T-cell (primary cell): ENCODE results near the gene CRTC2. TPM values are rescaled to one million over a fixed set of nuclear protein-coding genes. Genes with fewer than 3 reads are reported as not detected.

Experiments
- ATAC-seq, 4 experiments: fragments of 200-7000 bp in 3 of 4; fragments of 150-1000 bp in 1 of 4; cut with Tn5 transposase; replicated peaks in 1 of 4; 1 replicate in 3 of 4; 2 replicates in 1 of 4; pipeline ENCODE4 v1.10.0; 2021; ENCODE audit warnings: moderate library complexity in 3 of 4, mild to moderate bottlenecking in 2 of 4, moderate number of reproducible peaks in 1 of 4
- CTCF ChIA-PET, 2 donors: fragments of 300-600 bp; sonication (Branson Sonifier 250); formaldehyde crosslinking; loops; one replicate each; lab custom pipeline; 2022; ENCODE audit warnings: antibody characterized with exemption in 2 of 2; lab: Charles Lee
- POLR2A ChIA-PET, 2 donors: fragments of 300-600 bp; sonication (Branson Sonifier 250); formaldehyde crosslinking; loops; one replicate each; lab custom pipeline; 2022; ENCODE audit warnings: antibody characterized with exemption in 2 of 2; lab: Charles Lee
- DNase-seq, 35 experiments: peaks; one replicate each; pipeline versions ENCODE4 v3.0.0 to v3.0.0-alpha.2; 2013 to 2023
- H3K27ac ChIP-seq: one replicate; pipeline ENCODE4 v1.5.1; 2013; ENCODE audit warnings: low read length
- H3K27me3 ChIP-seq, 2 experiments: replicated peaks in 1 of 2; 1 replicate in 1 of 2; 2 replicates in 1 of 2; pipeline versions ENCODE4 v1.6.1 to v1.7.0; 2013; ENCODE audit warnings: low read length in 1 of 2, mixed read lengths in 1 of 2; ENCODE audit not compliant: control insufficient read depth in 2 of 2, insufficient read depth in 2 of 2; ENCODE audit errors: extremely low read depth in 1 of 2
- H3K36me3 ChIP-seq, 2 donors: 1 replicate in 1 of 2; 2 replicates in 1 of 2; pipeline versions ENCODE4 v1.6.1 to v1.7.0; 2013; ENCODE audit warnings: low read length in 1 of 2; ENCODE audit not compliant: control insufficient read depth in 2 of 2, insufficient read depth in 1 of 2; ENCODE audit errors: extremely low read depth in 1 of 2
- H3K4me1 ChIP-seq, 2 experiments: 1 replicate in 1 of 2; 2 replicates in 1 of 2; pipeline versions ENCODE4 v1.6.1 to v1.7.0; 2013; ENCODE audit warnings: low read length in 2 of 2, mixed read lengths in 1 of 2; ENCODE audit not compliant: insufficient read depth in 2 of 2, control insufficient read depth in 1 of 2; ENCODE audit errors: extremely low read depth in 1 of 2
- H3K4me3 ChIP-seq, 2 donors: 1 replicate in 1 of 2; 2 replicates in 1 of 2; pipeline versions ENCODE4 v1.5.1 to v1.7.0; 2013; ENCODE audit warnings: mild to moderate bottlenecking in 2 of 2, low read length in 1 of 2, moderate library complexity in 1 of 2; ENCODE audit not compliant: control insufficient read depth in 1 of 2; ENCODE audit errors: extremely low read depth in 1 of 2
- H3K9me3 ChIP-seq: 2 replicates; pipeline ENCODE4 v1.7.0; 2013
- H3K27ac Mint-ChIP-seq, 2 donors: one replicate each; pipeline ENCODE4 v1.8.0; 2020 to 2021; ENCODE audit warnings: mild to moderate bottlenecking in 2 of 2, mixed read lengths in 2 of 2
- H3K27me3 Mint-ChIP-seq, 2 donors: one replicate each; pipeline ENCODE4 v1.8.0; 2021 to 2022; ENCODE audit warnings: mixed read lengths in 2 of 2
- H3K36me3 Mint-ChIP-seq: one replicate; pipeline ENCODE4 v1.8.0; 2021; ENCODE audit warnings: mixed read lengths
- H3K4me1 Mint-ChIP-seq, 3 donors: one replicate each; pipeline ENCODE4 v1.8.0; 2020 to 2022; ENCODE audit warnings: mixed read lengths in 3 of 3, mild to moderate bottlenecking in 1 of 3
- H3K4me3 Mint-ChIP-seq, 3 donors: one replicate each; pipeline ENCODE4 v1.8.0; 2020 to 2022; ENCODE audit warnings: mild to moderate bottlenecking in 3 of 3, mixed read lengths in 3 of 3, moderate library complexity in 3 of 3
- H3K9me3 Mint-ChIP-seq, 3 donors: one replicate each; pipeline ENCODE4 v1.8.0; 2020 to 2022; ENCODE audit warnings: mixed read lengths in 3 of 3
- WGBS: methylation state at CpG from one replicate; pipeline ENCODE4 v1.1.5; 2013; ENCODE audit warnings: missing lambda C conversion rate; ENCODE audit not compliant: insufficient coverage; 5-methylcytosine and 5-hydroxymethylcytosine counted together
- total RNA-seq, 35 experiments: library from RNA in 6 of 35; stranded (reverse) in 6 of 35; fragments of 120-200 nt in 1 of 35; gene quantifications; one replicate each; pipeline versions ENCODE4 v1.2.1 to v1.2.4 and lab custom pipeline; 2013 to 2026

CRTC2 gene
- total RNA-seq, 5 donors from 2014 or later (not counting 1 experiment from before 2014, with no cell fraction given), result 108 to 153 (median 122) TPM

DNA sequence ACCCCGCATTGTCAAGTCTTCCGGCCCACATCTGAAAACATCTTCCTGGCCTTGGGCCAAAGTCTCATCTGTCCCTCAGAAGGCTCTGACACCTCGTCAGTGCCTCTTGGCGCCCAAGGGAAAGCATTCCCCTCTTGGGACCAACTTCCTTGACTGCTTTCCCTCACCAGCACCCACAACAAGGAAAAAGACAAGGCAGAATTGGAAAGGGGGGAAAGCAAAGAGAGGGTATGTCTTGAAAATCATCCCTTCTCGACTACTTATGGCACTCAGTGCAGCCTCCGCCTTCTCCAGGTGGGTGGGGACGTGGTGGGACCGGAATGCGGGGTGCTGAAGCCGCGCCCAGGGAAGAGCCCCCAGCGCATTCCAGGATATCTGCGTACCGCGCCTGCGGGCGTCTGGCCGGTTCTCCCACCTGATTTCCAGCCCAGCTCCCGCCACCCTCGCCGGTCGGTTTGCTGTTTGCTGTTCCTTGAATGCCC is 5.5 kb upstream of the CRTC2 start:
- DNase-seq, result peak in 2 of 35 experiments; percentile 16 to 33
- ChIA-PET CTCF (interaction anchor here in 1 of 2 donors (0.6 to 2.0 kb wide), 4 partner anchors 13 to 167 kb away, joined by 3 to 11 read pairs (median 5); partner anchors contain the start of genes DENND4B and JTB), POLR2A (interaction anchor here (0.6 to 1.0 kb wide), 5 partner anchors 13 to 1952 kb away, joined by 3 to 7 read pairs (median 3); no protein-coding TSS in a partner anchor)
- Histone ChIP-seq H3K27me3 (no peaks in the 10 kb centered on the region), H3K36me3 (peaks cover 0 to 7% of the 10 kb centered on the region in 2 donors), H3K9me3 (no peaks in the 10 kb centered on the region), H3K4me3 (peak overlapping the region; percentile 72 to 92), H3K4me1 (peaks cover 20 to 57% of the 10 kb centered on the region in 2 experiments), H3K27ac (peak overlapping the region; percentile 90)
- 9% methylated on average over 16 of the region's 22 CpGs for WGBS
- ATAC-seq, result peak in 2 of 4 experiments; percentile 0 to 7
- Mint-ChIP-seq H3K4me1 (peaks cover 54 to 72% (median 56%) of the 10 kb centered on the region in 3 donors), H3K27ac (peak overlapping the region; percentile 94), H3K4me3 (peak overlapping the region; percentile 83 to 90 (median 87)), H3K36me3 (no peaks in the 10 kb centered on the region), H3K9me3 (no peaks in the 10 kb centered on the region), H3K27me3 (no peaks in the 10 kb centered on the region)

DNA sequence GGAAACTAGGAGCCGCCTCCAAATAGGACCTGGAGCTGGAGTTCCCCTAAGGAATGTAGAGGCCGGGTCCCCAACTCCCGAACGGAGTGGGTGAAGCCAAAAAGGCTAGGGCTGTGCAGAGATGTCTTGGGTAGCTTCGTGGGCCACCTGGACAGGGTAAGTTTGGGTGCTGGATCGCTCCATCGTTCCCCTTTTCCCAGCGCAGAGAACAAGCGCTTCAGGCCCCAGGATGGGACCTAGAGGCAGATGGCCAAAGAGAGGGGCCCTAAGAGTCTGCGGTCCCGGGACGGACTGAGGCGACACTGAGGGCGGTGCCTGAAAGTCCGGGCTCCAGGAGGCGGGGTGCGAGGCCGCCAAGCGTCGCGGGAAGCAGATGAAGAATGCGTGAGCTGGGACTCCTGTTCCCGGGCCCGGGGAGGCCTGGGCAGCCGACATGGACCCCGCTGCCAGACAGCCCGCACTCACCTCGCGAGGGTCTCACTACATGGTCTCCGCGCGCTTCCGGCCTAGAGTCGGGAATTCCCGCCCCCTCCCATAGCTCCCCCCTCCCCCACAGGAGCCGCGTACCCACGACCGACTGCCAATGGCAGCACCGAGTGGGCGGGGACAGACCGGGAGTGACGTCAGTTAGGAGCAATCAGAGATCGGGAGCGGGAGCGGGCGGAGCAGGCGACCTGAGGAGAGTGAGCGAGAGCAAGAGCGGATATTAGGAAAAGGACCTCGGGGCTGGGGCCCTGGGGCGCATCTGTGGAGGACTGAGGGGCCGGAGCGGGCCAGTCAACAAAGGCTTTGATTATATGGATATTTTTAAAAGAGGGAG is 4.8 kb upstream of the CRTC2 start, which contains the start of gene SLC39A1:
Gene SLC39A1, minus strand, starts transcription at position 508 of the 820 bp plus-strand sequence. CDS start 822 bp downstream, outside the sequence.
- ChIA-PET CTCF (interaction anchor here in 1 of 2 donors (0.6 to 2.0 kb wide), 5 partner anchors 14 to 166 kb away, joined by 3 to 11 read pairs (median 3); partner anchors contain the start of genes DENND4B and JTB), POLR2A (interaction anchor here (0.5 to 0.6 kb wide), 4 partner anchors 14 to 1953 kb away, joined by 3 read pairs; no protein-coding TSS in a partner anchor)
- peak; percentile 52 to 61 (median 53) for ATAC-seq
- Mint-ChIP-seq H3K9me3 (no peaks in the 10 kb centered on the region), H3K27ac (peak within 1 kb of the TSS; percentile 94), H3K36me3 (no peaks in the 10 kb centered on the region), H3K4me1 (peaks cover 57 to 71% (median 60%) of the 10 kb centered on the region in 3 donors), H3K4me3 (peak within 1 kb of the TSS; percentile 83 to 90 (median 87)), H3K27me3 (no peaks in the 10 kb centered on the region)
- H3K27me3 ChIP-seq, result no peaks in the 10 kb centered on the region
- H3K9me3 ChIP-seq, result no peaks in the 10 kb centered on the region
- DNase-seq, result peak; percentile 75 to 96 (median 88)
- H3K4me1 ChIP-seq, result peaks cover 20 to 57% of the 10 kb centered on the region in 2 experiments
- H3K4me3 ChIP-seq, result peak within 1 kb of the TSS; percentile 72 to 92
- peaks cover 0 to 7% of the 10 kb centered on the region in 2 donors for H3K36me3 ChIP-seq
- WGBS, result 1% methylated on average over 48 of the region's 54 CpGs
- H3K27ac ChIP-seq, result peak within 1 kb of the TSS; percentile 90

DNA sequence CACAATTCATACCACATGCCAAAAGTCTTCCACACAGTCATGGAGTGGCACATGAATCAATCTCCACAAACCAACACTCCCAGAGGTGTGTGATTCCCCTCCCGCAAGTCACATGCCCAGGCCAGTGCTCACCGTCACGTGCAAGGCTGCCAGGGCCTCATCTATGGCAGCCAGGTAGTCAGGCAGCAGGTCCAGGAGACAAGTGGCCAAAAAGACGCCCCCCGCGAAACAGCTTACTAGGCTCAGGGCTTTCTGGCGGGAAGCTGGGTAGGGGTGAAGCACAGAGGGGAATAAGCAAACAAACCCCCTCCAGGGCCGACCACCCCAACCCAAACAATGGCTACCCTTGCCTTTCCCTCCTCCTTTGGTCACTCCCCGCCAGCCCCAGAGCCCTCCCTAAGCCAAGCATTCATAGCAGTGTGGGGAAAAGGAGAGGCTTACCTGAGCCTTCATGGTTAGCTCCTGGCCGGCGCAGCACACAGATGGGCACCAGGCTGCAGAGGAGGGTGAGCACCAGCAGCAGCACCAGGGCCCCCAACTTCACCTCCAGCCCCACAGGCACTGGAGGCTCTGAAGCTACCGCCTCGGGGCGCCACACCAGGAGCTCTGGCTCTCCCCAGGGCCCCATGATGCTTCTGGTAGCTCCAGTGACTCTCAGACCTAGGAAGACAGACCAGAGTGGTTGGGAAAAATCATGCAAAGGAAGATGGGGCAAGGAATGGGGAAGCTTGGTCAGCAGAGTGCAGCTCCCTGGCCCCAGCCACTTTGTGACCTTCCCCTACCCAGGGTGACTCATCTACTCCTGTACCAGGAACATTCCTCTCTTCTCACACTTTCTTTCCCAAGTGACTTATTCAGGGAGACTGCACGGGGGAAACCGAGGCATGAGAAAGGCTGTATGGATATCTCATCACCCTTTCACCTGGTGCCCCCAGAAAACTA is 3.9 kb upstream of the CRTC2 start:
- Histone ChIP-seq H3K36me3 (peaks cover 0 to 7% of the 10 kb centered on the region in 2 donors), H3K9me3 (no peaks in the 10 kb centered on the region), H3K4me3 (peak overlapping the region; percentile 72 to 92), H3K27ac (peak overlapping the region; percentile 90), H3K4me1 (peaks cover 21 to 52% of the 10 kb centered on the region in 2 experiments), H3K27me3 (no peaks in the 10 kb centered on the region)
- POLR2A ChIA-PET, result interaction anchor here in 1 of 2 donors (0.5 to 0.6 kb wide), 2 partner anchors 112 to 303 kb away, joined by 3 read pairs; no protein-coding TSS in a partner anchor
- WGBS, result 90% methylated on average over 5 of the region's 16 CpGs
- no peak for ATAC-seq
- H3K36me3 Mint-ChIP-seq, result no peaks in the 10 kb centered on the region
- H3K4me3 Mint-ChIP-seq, result peak overlapping the region; percentile 83 to 90 (median 87)
- no peak for DNase-seq
- CTCF ChIA-PET, result interaction anchor here in 1 of 2 donors (1.9 kb wide), 1 partner anchor 16 kb away, joined by 7 read pairs; the partner anchor contains the start of gene DENND4B
- peaks cover 50 to 66% (median 57%) of the 10 kb centered on the region in 3 donors for H3K4me1 Mint-ChIP-seq
- H3K27ac Mint-ChIP-seq, result peak overlapping the region; percentile 94
- no peaks in the 10 kb centered on the region for H3K27me3 Mint-ChIP-seq
- H3K9me3 Mint-ChIP-seq, result no peaks in the 10 kb centered on the region

DNA sequence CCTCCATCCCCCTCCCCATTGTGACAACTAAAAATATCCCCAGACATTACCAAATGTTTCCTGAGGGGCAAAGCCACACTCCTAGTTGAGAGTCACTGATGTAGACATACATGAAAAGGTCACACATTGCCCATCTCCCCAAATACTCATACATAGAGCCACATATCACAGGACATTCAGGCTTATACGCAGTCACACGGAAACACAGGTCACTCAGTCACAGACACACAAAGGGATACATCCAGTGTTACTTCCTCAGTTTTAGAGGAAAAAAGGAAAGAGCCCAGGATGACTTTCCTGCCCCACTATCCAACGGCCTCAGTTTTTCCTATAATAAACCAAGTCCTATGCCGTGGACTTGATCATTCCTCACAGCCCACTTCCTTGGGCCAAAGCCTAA is 3.0 kb upstream of the CRTC2 start:
- no peaks in the 10 kb centered on the region for H3K27me3 Mint-ChIP-seq
- ChIA-PET CTCF (no interaction called here), POLR2A (no interaction called here)
- peaks cover 0 to 7% of the 10 kb centered on the region in 2 donors for H3K36me3 ChIP-seq
- H3K4me1 Mint-ChIP-seq, result peaks cover 51 to 66% (median 59%) of the 10 kb centered on the region in 3 donors
- DNase-seq (no peak), ATAC-seq (no peak)
- no peak overlapping the region for H3K27ac ChIP-seq
- H3K9me3 ChIP-seq, result no peaks in the 10 kb centered on the region
- H3K4me3 Mint-ChIP-seq, result peak overlapping the region in 2 of 3 donors; percentile 83 to 90
- WGBS, result no CpG with 5 or more reads among the region's 4 CpGs
- peak overlapping the region; percentile 0 to 79 for H3K27ac Mint-ChIP-seq
- H3K9me3 Mint-ChIP-seq, result no peaks in the 10 kb centered on the region
- no peaks in the 10 kb centered on the region for H3K27me3 ChIP-seq
- no peak overlapping the region for H3K4me3 ChIP-seq
- H3K36me3 Mint-ChIP-seq, result no peaks in the 10 kb centered on the region
- H3K4me1 ChIP-seq, result peaks cover 30 to 59% of the 10 kb centered on the region in 2 experiments

DNA sequence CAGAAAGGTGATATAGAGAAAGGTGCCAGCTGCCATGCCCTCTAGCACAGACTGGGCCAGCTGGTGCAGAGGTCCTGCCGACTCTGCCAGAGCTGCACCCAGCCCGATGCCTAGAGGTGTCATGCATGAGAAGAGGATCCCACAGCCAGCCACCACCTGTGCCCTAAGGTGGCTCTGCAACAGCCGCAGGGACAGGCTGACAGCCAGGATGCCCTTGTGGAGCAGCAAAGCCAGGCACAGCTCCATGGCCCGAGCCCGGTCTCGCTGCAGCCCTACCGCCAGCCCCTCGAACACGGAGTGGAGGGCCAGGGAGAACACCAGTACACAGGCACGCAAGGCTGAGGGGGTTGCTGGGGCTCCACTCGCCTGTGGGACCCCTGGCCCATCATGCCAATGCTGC is 1.8 kb upstream of the CRTC2 start:
- no peaks in the 10 kb centered on the region for H3K9me3 Mint-ChIP-seq
- H3K27ac Mint-ChIP-seq, result peak overlapping the region in 1 of 2 donors; percentile 96
- Histone ChIP-seq H3K4me3 (no peak overlapping the region), H3K9me3 (no peaks in the 10 kb centered on the region), H3K27ac (no peak overlapping the region), H3K36me3 (peaks cover 0 to 7% of the 10 kb centered on the region in 2 donors), H3K27me3 (no peaks in the 10 kb centered on the region), H3K4me1 (peaks cover 34 to 59% of the 10 kb centered on the region in 2 experiments)
- ChIA-PET CTCF (no interaction called here), POLR2A (no interaction called here)
- DNase-seq, result no peak
- H3K4me3 Mint-ChIP-seq, result no peak overlapping the region
- no peak for ATAC-seq
- no peaks in the 10 kb centered on the region for H3K27me3 Mint-ChIP-seq
- WGBS, result 92% methylated on average over 11 of the region's 11 CpGs
- H3K4me1 Mint-ChIP-seq, result peaks cover 51 to 64% (median 61%) of the 10 kb centered on the region in 3 donors
- H3K36me3 Mint-ChIP-seq, result no peaks in the 10 kb centered on the region
